ENCODE results near the gene CD72.
"Not testable (repeated sequence)": the region's sequence is repeated elsewhere in the genome, so short reads cannot be mapped to it uniquely, and the experiment has no call there.

GRCh38 chr9:35637427-35637955 lies 19.3 kb upstream of the CD72 start:
- TF ChIP-seq CTCF, POLR2A (IDR thresholded peaks at IDR 0.05): not testable (repeated sequence)

Measured in upper lobe of left lung (tissue), 4 donors.